ENCODE results near the gene CTDSPL.
"Not testable (repeated sequence)": the region's sequence is repeated elsewhere in the genome, so short reads cannot be mapped to it uniquely, and the experiment has no call there.

The CTDSPL gene

DNA sequence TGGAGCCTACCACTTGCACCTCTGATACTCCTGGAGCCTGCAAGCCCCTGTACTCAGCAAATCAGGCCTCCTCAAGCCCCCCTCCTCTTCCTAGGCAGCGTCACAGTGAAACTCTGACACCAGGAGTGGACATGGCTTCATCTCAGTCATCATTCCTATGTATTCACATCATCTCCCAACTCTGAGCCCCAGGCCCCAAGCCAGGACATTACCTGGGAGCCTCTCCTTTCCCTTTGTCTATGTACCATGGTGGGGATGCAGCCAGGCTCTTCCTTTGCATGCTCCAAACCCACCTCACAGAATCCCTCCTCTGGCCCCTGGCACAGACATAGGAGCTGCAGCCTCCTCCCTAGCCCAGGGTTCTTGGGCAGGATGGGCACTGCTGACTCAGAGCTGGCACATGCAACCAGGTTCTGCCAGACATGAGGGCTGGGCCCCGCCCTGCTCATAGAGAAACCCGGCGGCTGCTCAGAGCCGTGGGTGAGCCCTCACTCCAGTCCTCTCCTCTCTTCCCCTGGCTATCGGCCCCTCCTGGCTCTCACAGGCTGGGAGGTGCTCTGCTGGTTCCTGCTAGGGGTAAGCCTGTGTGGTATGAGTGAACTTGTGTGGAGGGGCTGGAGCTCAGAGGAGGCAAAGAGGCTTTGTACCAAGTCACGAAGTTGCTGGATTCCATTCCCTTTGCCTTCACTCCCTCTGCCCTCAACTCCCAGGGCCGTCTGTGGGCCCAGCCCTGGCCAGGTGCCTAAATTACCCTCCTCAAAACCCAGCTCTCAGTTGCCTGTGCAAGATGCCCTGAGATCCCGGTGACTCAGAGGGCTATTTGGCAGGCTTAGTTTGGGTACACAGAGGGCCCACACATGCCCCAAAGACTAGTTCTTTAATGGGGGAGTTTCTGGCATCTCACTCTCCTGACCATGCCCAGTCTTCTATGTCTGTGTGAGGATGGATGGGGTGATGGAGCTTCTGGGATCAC, 169.6 kb downstream of the CTDSPL start:
- ATAC-seq (ENCODE audit: low read depth) = peak; percentile 90
- Histone ChIP-seq H3K27ac (ENCODE audit: poor library complexity, severe bottlenecking) (peak overlapping the region; percentile 81), H3K27me3 (ENCODE audit: insufficient read depth, poor library complexity, severe bottlenecking) (no peaks in the 10 kb centered on the region), H3K4me1 (ENCODE audit: insufficient read depth, poor library complexity, severe bottlenecking) (peaks cover 21% of the 10 kb centered on the region), H3K9me3 (ENCODE audit: severe bottlenecking) (no peaks in the 10 kb centered on the region), H3K36me3 (ENCODE audit: low read depth) (no peaks in the 10 kb centered on the region), H3K4me3 (ENCODE audit: severe bottlenecking) (no peak overlapping the region)
- DNase-seq (ENCODE audit: low spot score) = peak; percentile 89
- TF ChIP-seq CTCF (IDR thresholded peaks at IDR 0.05; ENCODE audit: poor library complexity, severe bottlenecking) = no peak

DNA sequence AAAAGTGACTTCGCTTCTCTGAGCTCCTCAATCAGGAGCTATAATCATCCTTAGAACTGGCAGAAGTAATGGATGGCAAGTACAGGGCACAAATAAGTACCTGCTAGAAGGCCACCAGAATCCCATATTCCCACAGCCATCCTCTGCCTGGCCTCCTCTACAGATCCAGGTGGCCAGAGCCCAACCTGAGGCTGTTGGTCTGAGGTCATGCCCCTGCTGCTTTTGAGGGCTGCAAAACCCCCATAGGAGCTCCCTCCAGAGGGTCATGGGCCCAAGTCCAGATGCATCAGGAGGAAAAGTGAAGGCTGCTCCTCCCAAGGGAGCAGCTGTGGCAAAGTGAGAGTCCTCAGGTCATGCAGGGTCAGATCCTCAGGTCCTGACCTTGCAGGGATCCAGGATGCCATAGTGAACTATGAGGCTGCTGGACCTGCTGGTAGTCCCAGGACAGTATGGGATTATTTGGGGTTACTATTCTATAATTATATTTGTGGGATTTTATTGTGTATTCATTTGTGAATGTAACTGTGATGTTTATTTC, 170.7 kb downstream of the CTDSPL start:
- H3K27me3 ChIP-seq (ENCODE audit: insufficient read depth, poor library complexity, severe bottlenecking) = no peaks in the 10 kb centered on the region
- DNase-seq (ENCODE audit: low spot score) (no peak), ATAC-seq (ENCODE audit: low read depth) (no peak)
- no peak overlapping the region for H3K4me3 ChIP-seq (ENCODE audit: severe bottlenecking)
- no peaks in the 10 kb centered on the region for H3K9me3 ChIP-seq (ENCODE audit: severe bottlenecking)
- TF ChIP-seq CTCF (IDR thresholded peaks at IDR 0.05; ENCODE audit: poor library complexity, severe bottlenecking) = no peak
- peak overlapping the region; percentile 81 for H3K27ac ChIP-seq (ENCODE audit: poor library complexity, severe bottlenecking)
- no peaks in the 10 kb centered on the region for H3K36me3 ChIP-seq (ENCODE audit: low read depth)
- H3K4me1 ChIP-seq (ENCODE audit: insufficient read depth, poor library complexity, severe bottlenecking) = peaks cover 21% of the 10 kb centered on the region

GRCh38 chr3:38033586-38033985, 171.9 kb downstream of the CTDSPL start:
- H3K4me3 ChIP-seq (ENCODE audit: severe bottlenecking); DNase-seq (ENCODE audit: low spot score); ATAC-seq (ENCODE audit: low read depth); H3K36me3 ChIP-seq (ENCODE audit: low read depth); H3K27ac ChIP-seq (ENCODE audit: poor library complexity, severe bottlenecking); H3K9me3 ChIP-seq (ENCODE audit: severe bottlenecking); H3K27me3 ChIP-seq (ENCODE audit: insufficient read depth, poor library complexity, severe bottlenecking): not testable (repeated sequence)
- H3K4me1 ChIP-seq (ENCODE audit: insufficient read depth, poor library complexity, severe bottlenecking) = peaks cover 23% of the 10 kb centered on the region
